K562 (cell line): Measurements from ENCODE around the gene KNTC1. TPM values are rescaled to one million over a fixed set of nuclear protein-coding genes. Genes with fewer than 3 reads are reported as not detected.

Source experiments
- ATF7 ChIP-seq: fragments of 450-650 bp; IDR thresholded peaks from 2 replicates; pipeline ENCODE4 v1.7.1; 2014; ENCODE audit warnings: mild to moderate bottlenecking, moderate library complexity
- BCLAF1 ChIP-seq, 2 experiments: fragments of 450-650 bp in 1 of 2; IDR thresholded peaks; 2 replicates each; pipeline ENCODE4 v1.6.1; 2011 to 2017; ENCODE audit warnings: low read depth in 2 of 2, antibody characterized with exemption in 1 of 2, borderline replicate concordance in 1 of 2, low read length in 1 of 2, mild to moderate bottlenecking in 1 of 2, mixed read lengths in 1 of 2; ENCODE audit not compliant: control insufficient read depth in 1 of 2
- CREB3L1 ChIP-seq: fragments of 450-650 bp; IDR thresholded peaks from 2 replicates; pipeline ENCODE4 v1.6.1; 2014; ENCODE audit warnings: low read depth, mild to moderate bottlenecking, moderate library complexity, borderline replicate concordance
- DMBX1 ChIP-seq: fragments of 250-450 bp; sonication (Bioruptor Pico); IDR thresholded peaks from 2 replicates; pipeline ENCODE4 v1.8.0; 2022; ENCODE audit warnings: inconsistent platforms, mild to moderate bottlenecking, moderate library complexity, borderline replicate concordance
- DPF2 ChIP-seq: fragments of 450-650 bp; IDR thresholded peaks from 2 replicates; pipeline ENCODE4 v1.6.1; 2016
- KAT2B ChIP-seq: IDR thresholded peaks from one replicate; pipeline ENCODE4 v1.6.1; 2012; ENCODE audit warnings: low read depth, mild to moderate bottlenecking, control low read depth, inconsistent platforms, low read length, moderate library complexity
- MEIS2 ChIP-seq: fragments of 450-650 bp; IDR thresholded peaks from 2 replicates; pipeline ENCODE4 v1.6.1; 2014; ENCODE audit warnings: mild to moderate bottlenecking; ENCODE audit not compliant: partially characterized antibody
- NFIC ChIP-seq: fragments of 450-650 bp; IDR thresholded peaks from 2 replicates; pipeline ENCODE4 v1.6.1; 2017; ENCODE audit warnings: mild to moderate bottlenecking, inconsistent platforms
- POLR2G ChIP-seq: fragments of 200-400 bp; formaldehyde crosslinking; IDR thresholded peaks from 2 replicates; pipeline ENCODE4 v1.6.1; 2017; ENCODE audit warnings: low read depth, mild to moderate bottlenecking, antibody characterized with exemption, low read length, moderate library complexity
- RBM22 ChIP-seq: fragments of 200-400 bp; formaldehyde crosslinking; IDR thresholded peaks from 2 replicates; pipeline ENCODE4 v1.6.1; 2018; ENCODE audit warnings: low read length, low read depth; ENCODE audit not compliant: poor library complexity, severe bottlenecking
- ZNF12 ChIP-seq: sonication (generic); formaldehyde crosslinking; IDR thresholded peaks from 2 replicates; pipeline ENCODE4 v1.4.0; 2020; ENCODE audit warnings: mild to moderate bottlenecking, missing genetic modification reagents
- ZNF143 ChIP-seq: sonication (generic); formaldehyde crosslinking; IDR thresholded peaks from 2 replicates; pipeline ENCODE4 v1.9.0; 2022; ENCODE audit warnings: mild to moderate bottlenecking, missing genetic modification reagents
- ZNF311 ChIP-seq: fragments of 250-450 bp; sonication (Bioruptor Pico); IDR thresholded peaks from 2 replicates; pipeline ENCODE4 v1.4.0; 2020; ENCODE audit warnings: mild to moderate bottlenecking, moderate library complexity
- polyA plus RNA-seq, 8 experiments: library from polyadenylated mRNA; depleted of rRNA in 4 of 8; stranded (reverse) in 5 of 8; unstranded in 3 of 8; fragments of >200 nt; fragmentation: Nextera tagmentation in 2 of 8; fragmentation: Illumina TruSeq in 1 of 8; extraction: Ambion mirVana in 2 of 8; extraction: Trizol in 1 of 8; gene quantifications; 2 replicates each; pipeline versions ENCODE4 v1.2.1 to v1.2.3, GENCODE V29; 2011 to 2014; ENCODE audit warnings: inconsistent platforms in 1 of 8, missing spikeins in 1 of 8
- total RNA-seq, 7 experiments: library from RNA; depleted of rRNA in 6 of 7; stranded (reverse); fragments of >200 nt in 6 of 7; fragmentation: Illumina TruSeq in 2 of 7; extraction: Trizol in 2 of 7; gene quantifications; 2 replicates each; pipeline versions ENCODE4 v1.2.1 to v1.2.3, GENCODE V29; 2011 to 2021; ENCODE audit warnings: low replicate concordance in 1 of 7
- TF ChIP-seq, protein P1 (sequence below): sonication (generic); formaldehyde crosslinking; IDR thresholded peaks from 2 replicates; pipeline ENCODE4 v1.8.1; 2023; ENCODE audit warnings: mild to moderate bottlenecking, missing genetic modification reagents
- TF ChIP-seq, protein P2 (sequence below), 2 experiments: fragments of 200-800 bp in 1 of 2; sonication (Bioruptor generic) in 1 of 2; sonication (generic) in 1 of 2; formaldehyde crosslinking in 1 of 2; IDR thresholded peaks in 1 of 2; conservative IDR thresholded peaks in 1 of 2; 2 replicates each; pipeline versions ENCODE4 v1.5.0 to v1.6.1; 2016 to 2020; ENCODE audit warnings: missing compliant biosample characterization in 1 of 2, missing genetic modification characterization in 1 of 2, missing genetic modification reagents in 1 of 2
- TF ChIP-seq, protein P3 (sequence below): fragments of 200-800 bp; sonication (Bioruptor generic); IDR thresholded peaks from 2 replicates; pipeline ENCODE4 v1.6.1; 2017; ENCODE audit warnings: missing genetic modification characterization, missing compliant biosample characterization

The KNTC1 gene
- total and polyA plus RNA-seq, 9 of the 15 experiments (the other 6 are each of a cell fraction or from before 2014, with no cell fraction given) = 38.9 to 135 (median 99.6) TPM

DNA sequence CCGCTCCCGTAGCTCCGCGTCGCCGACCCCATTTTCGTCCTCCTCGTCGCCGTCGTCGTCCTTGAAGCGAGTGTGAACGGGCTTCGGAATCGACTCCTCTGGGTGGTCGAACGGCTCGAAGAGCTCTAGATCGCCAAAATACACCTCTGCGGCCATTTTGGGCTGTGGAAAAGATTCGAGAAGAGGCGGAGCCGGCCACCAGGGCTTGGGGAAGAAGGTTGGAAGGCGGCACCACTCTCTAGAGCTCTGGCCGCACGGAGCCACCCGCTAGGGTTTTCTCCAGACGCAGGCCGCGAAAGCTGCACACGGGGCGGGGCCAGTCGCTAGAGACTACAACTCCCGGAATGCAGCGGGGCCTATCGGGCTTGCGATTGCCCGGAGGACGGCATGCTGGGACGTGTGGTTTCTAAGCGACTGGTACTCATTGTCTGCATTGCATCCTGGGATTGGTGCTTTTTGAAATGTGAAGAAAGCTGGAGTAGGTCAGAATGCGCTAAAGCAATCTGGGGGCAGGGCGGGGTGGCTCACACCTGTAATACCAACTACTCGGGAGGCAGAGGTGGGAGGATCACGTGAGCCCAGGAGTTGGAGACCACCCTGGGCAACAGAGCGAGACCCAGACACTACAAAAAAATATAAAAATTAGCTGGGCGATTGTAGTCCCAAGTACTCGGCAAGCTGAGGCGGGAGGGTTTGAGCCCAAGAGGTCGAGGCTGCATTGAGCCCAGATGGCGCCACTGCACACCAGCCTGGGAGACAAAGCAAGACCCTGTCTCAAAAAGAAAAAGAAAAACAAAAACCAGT is 26.2 kb upstream of the KNTC1 start, which contains the start of gene ZCCHC8 (continued):
- TF ChIP-seq, protein P1, sequence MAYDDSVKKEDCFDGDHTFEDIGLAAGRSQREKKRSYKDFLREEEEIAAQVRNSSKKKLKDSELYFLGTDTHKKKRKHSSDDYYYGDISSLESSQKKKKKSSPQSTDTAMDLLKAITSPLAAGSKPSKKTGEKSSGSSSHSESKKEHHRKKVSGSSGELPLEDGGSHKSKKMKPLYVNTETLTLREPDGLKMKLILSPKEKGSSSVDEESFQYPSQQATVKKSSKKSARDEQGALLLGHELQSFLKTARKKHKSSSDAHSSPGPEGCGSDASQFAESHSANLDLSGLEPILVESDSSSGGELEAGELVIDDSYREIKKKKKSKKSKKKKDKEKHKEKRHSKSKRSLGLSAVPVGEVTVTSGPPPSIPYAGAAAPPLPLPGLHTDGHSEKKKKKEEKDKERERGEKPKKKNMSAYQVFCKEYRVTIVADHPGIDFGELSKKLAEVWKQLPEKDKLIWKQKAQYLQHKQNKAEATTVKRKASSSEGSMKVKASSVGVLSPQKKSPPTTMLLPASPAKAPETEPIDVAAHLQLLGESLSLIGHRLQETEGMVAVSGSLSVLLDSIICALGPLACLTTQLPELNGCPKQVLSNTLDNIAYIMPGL = peak; percentile 24; the same call in 1 of the 2 replicates
- TF ChIP-seq, protein P2, sequence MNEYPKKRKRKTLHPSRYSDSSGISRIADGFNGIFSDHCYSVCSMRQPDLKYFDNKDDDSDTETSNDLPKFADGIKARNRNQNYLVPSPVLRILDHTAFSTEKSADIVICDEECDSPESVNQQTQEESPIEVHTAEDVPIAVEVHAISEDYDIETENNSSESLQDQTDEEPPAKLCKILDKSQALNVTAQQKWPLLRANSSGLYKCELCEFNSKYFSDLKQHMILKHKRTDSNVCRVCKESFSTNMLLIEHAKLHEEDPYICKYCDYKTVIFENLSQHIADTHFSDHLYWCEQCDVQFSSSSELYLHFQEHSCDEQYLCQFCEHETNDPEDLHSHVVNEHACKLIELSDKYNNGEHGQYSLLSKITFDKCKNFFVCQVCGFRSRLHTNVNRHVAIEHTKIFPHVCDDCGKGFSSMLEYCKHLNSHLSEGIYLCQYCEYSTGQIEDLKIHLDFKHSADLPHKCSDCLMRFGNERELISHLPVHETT (CRISPR knock-in tag; conservative IDR thresholded peaks at IDR 0.05 in 1 of 2, IDR thresholded peaks at IDR 0.05 in 1 of 2) = peak in 1 of 2 experiments; percentile 86; a peak in 2 of 4 replicates
- TF ChIP-seq CREB3L1 = peak; percentile 86; the same call in 1 of the 2 replicates
- TF ChIP-seq ATF7 = peak; percentile 75; the same call in 1 of the 2 replicates
- peak; percentile 14 for TF ChIP-seq MEIS2
- peak; percentile 43 for TF ChIP-seq KAT2B
- TF ChIP-seq, protein P3, sequence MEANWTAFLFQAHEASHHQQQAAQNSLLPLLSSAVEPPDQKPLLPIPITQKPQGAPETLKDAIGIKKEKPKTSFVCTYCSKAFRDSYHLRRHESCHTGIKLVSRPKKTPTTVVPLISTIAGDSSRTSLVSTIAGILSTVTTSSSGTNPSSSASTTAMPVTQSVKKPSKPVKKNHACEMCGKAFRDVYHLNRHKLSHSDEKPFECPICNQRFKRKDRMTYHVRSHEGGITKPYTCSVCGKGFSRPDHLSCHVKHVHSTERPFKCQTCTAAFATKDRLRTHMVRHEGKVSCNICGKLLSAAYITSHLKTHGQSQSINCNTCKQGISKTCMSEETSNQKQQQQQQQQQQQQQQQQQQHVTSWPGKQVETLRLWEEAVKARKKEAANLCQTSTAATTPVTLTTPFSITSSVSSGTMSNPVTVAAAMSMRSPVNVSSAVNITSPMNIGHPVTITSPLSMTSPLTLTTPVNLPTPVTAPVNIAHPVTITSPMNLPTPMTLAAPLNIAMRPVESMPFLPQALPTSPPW (CRISPR knock-in tag) = peak; percentile 10; the same call in 1 of the 2 replicates
- peak; percentile 99 for TF ChIP-seq POLR2G
- TF ChIP-seq ZNF12 = peak; percentile 70; the same call in 1 of the 2 replicates
- TF ChIP-seq RBM22 = peak; percentile 9
- TF ChIP-seq NFIC = peak; percentile 36; the same call in 1 of the 2 replicates
- TF ChIP-seq DPF2 = 0 out of 2 replicates have a peak, but pooled peaks have one; percentile 2
- no peak; the same call in 1 of the 2 replicates for TF ChIP-seq DMBX1 (CRISPR knock-in tag)
- no peak for TF ChIP-seq ZNF311 (CRISPR knock-in tag)
- TF ChIP-seq BCLAF1 (IDR thresholded peaks at IDR 0.05; ENCODE audit: borderline replicate concordance in 1 of 2, control insufficient read depth in 1 of 2, low read depth in 2 of 2, low read length in 1 of 2) = peak in 1 of 2 experiments; percentile 86; a peak in 2 of 4 replicates
- TF ChIP-seq ZNF143 (CRISPR knock-in tag) = peak; percentile 96
